ENCODE measurements around the gene NENF. TPM values are rescaled to one million over a fixed set of nuclear protein-coding genes. Genes with fewer than 3 reads are reported as not detected.
"Not testable (repeated sequence)": the region's sequence is repeated elsewhere in the genome, so short reads cannot be mapped to it uniquely, and the experiment has no call there.

NENF gene
- total RNA-seq, 2 experiments from 2014 or later, result 30.8 to 34.1 TPM

- peaks cover 11% of the 10 kb centered on the region for H3K4me1 Mint-ChIP-seq
- no peaks in the 10 kb centered on the region for H3K9me3 Mint-ChIP-seq (ENCODE audit: low read depth)
- no peak overlapping the region for H3K27ac Mint-ChIP-seq
- no peaks in the 10 kb centered on the region for H3K27me3 Mint-ChIP-seq
- DNase-seq, result no peak
- CTCF ChIA-PET, result interaction anchor here (0.9 to 3.6 kb wide), 3 partner anchors 8 to 308 kb away, joined by 3 to 31 read pairs (median 5); no protein-coding TSS in a partner anchor
- H3K36me3 Mint-ChIP-seq (ENCODE audit: low read depth), result no peaks in the 10 kb centered on the region
- intact Hi-C loops (cut with DNase I, micrococcal nuclease), result no loop called here
- no peak overlapping the region for H3K4me3 Mint-ChIP-seq
- no peak for ATAC-seq
- POLR2A ChIA-PET, result interaction anchor here (1.2 kb wide), 1 partner anchor 225 kb away, joined by 3 read pairs; no protein-coding TSS in a partner anchor
These were observed 41.0 kb downstream of the NENF start for GRCh38 chr1:212473729-212474128.

- no peak for ATAC-seq
- CTCF ChIA-PET, result interaction anchor here (0.7 to 3.6 kb wide), 5 partner anchors 10 to 306 kb away, joined by 3 to 31 read pairs (median 3); no protein-coding TSS in a partner anchor
These were observed 42.4 kb downstream of the NENF start for GRCh38 chr1:212475151-212475550.

GRCh38 chr1:212475831-212476230 is 43.1 kb downstream of the NENF start:
- ATAC-seq, result not testable (repeated sequence)

More at GRCh38 chr1:212475151-212475550, 42.4 kb downstream of the NENF start:
- Mint-ChIP-seq H3K27ac (no peak overlapping the region), H3K27me3 (peaks cover 2% of the 10 kb centered on the region), H3K9me3 (ENCODE audit: low read depth) (no peaks in the 10 kb centered on the region), H3K4me1 (peaks cover 11% of the 10 kb centered on the region), H3K4me3 (no peak overlapping the region), H3K36me3 (ENCODE audit: low read depth) (no peaks in the 10 kb centered on the region)
- no peak for DNase-seq
- intact Hi-C loops (cut with DNase I, micrococcal nuclease), result loop anchor here in 1 of 2 experiments (5.0 kb wide), 1 partner anchor 132 kb away; the partner anchor contains the start of gene ATF3
- POLR2A ChIA-PET, result no interaction called here

GRCh38 chr1:212477014-212477679 is 44.4 kb downstream of the NENF start:
- DNase-seq (peak; percentile 87), ATAC-seq (peak; percentile 93)
- no peak overlapping the region for H3K4me3 Mint-ChIP-seq
- no peaks in the 10 kb centered on the region for H3K36me3 Mint-ChIP-seq (ENCODE audit: low read depth)
- H3K27me3 Mint-ChIP-seq, result peaks cover 2% of the 10 kb centered on the region
- ChIA-PET CTCF (interaction anchor here (0.5 to 4.7 kb wide), 59 partner anchors 9 to 1491 kb away, joined by 3 to 87 read pairs (median 4); partner anchors contain the start of genes DTL and INTS7), POLR2A (interaction anchor here (0.6 to 1.2 kb wide), 4 partner anchors 90 to 329 kb away, joined by 3 to 4 read pairs (median 3); partner anchors contain the start of gene ATF3)
- H3K9me3 Mint-ChIP-seq (ENCODE audit: low read depth), result no peaks in the 10 kb centered on the region
- peaks cover 11% of the 10 kb centered on the region for H3K4me1 Mint-ChIP-seq
- intact Hi-C loops (cut with DNase I, micrococcal nuclease), result loop anchor here (1.0 to 5.0 kb wide), 9 partner anchors 90 to 518 kb away; partner anchors contain the start of genes ATF3 (in 2 of the 2) and BATF3 (in 1 of the 2)
- no peak overlapping the region for H3K27ac Mint-ChIP-seq

More at GRCh38 chr1:212475831-212476230, 43.1 kb downstream of the NENF start:
- H3K27me3 Mint-ChIP-seq; H3K27ac Mint-ChIP-seq; POLR2A ChIA-PET; DNase-seq; H3K4me3 Mint-ChIP-seq; H3K9me3 Mint-ChIP-seq (ENCODE audit: low read depth); H3K36me3 Mint-ChIP-seq (ENCODE audit: low read depth): not testable (repeated sequence)
- intact Hi-C loops (cut with DNase I, micrococcal nuclease), result loop anchor here (2.0 to 5.0 kb wide), 3 partner anchors 131 to 223 kb away; partner anchors contain the start of genes ATF3 (in 1 of the 2) and BATF3 (in 1 of the 2)
- H3K4me1 Mint-ChIP-seq, result peaks cover 11% of the 10 kb centered on the region
- CTCF ChIA-PET, result interaction anchor here (1.6 to 4.7 kb wide), 4 partner anchors 19 to 277 kb away, joined by 7 to 87 read pairs (median 19); no protein-coding TSS in a partner anchor

- ChIA-PET CTCF (interaction anchor here (0.5 to 4.7 kb wide), 54 partner anchors 10 to 1491 kb away, joined by 3 to 87 read pairs (median 4); partner anchors contain the start of genes ATF3, DTL and INTS7), POLR2A (interaction anchor here (0.6 to 1.2 kb wide), 5 partner anchors 89 to 328 kb away, joined by 3 to 4 read pairs (median 3); partner anchors contain the start of genes ATF3 and NSL1)
- Mint-ChIP-seq H3K9me3 (ENCODE audit: low read depth) (no peaks in the 10 kb centered on the region), H3K4me3 (no peak overlapping the region), H3K36me3 (ENCODE audit: low read depth) (no peaks in the 10 kb centered on the region), H3K4me1 (peaks cover 11% of the 10 kb centered on the region), H3K27me3 (peaks cover 2% of the 10 kb centered on the region), H3K27ac (no peak overlapping the region)
- peak; percentile 15 for ATAC-seq
- no peak for DNase-seq
- intact Hi-C loops (cut with DNase I, micrococcal nuclease), result loop anchor here (1.0 to 5.0 kb wide), 9 partner anchors 89 to 517 kb away; partner anchors contain the start of genes ATF3 (in 2 of the 2) and BATF3 (in 1 of the 2)
These were observed 45.2 kb downstream of the NENF start for GRCh38 chr1:212477680-212478466.

- H3K27me3 Mint-ChIP-seq, result peaks cover 2% of the 10 kb centered on the region
- H3K27ac Mint-ChIP-seq, result no peak overlapping the region
- ChIA-PET POLR2A (no interaction called here), CTCF (interaction anchor here (0.6 to 4.7 kb wide), 24 partner anchors 11 to 524 kb away, joined by 3 to 87 read pairs (median 6); partner anchors contain the start of gene ATF3)
- peaks cover 11% of the 10 kb centered on the region for H3K4me1 Mint-ChIP-seq
- H3K36me3 Mint-ChIP-seq (ENCODE audit: low read depth), result no peaks in the 10 kb centered on the region
- H3K4me3 Mint-ChIP-seq, result no peak overlapping the region
- DNase-seq (no peak), ATAC-seq (no peak)
- intact Hi-C loops (cut with DNase I, micrococcal nuclease), result loop anchor here in 1 of 2 experiments (5.0 kb wide), 1 partner anchor 129 kb away; the partner anchor contains the start of gene ATF3
- no peaks in the 10 kb centered on the region for H3K9me3 Mint-ChIP-seq (ENCODE audit: low read depth)
These were observed 45.8 kb downstream of the NENF start for GRCh38 chr1:212478467-212479025.

- Mint-ChIP-seq H3K4me1 (peaks cover 11% of the 10 kb centered on the region), H3K36me3 (ENCODE audit: low read depth) (no peaks in the 10 kb centered on the region), H3K9me3 (ENCODE audit: low read depth) (no peaks in the 10 kb centered on the region), H3K27me3 (peaks cover 2% of the 10 kb centered on the region), H3K27ac (no peak overlapping the region), H3K4me3 (no peak overlapping the region)
- POLR2A ChIA-PET, result no interaction called here
- ATAC-seq (no peak), DNase-seq (no peak)
- intact Hi-C loops (cut with DNase I, micrococcal nuclease), result loop anchor here in 1 of 2 experiments (5.0 kb wide), 1 partner anchor 128 kb away; the partner anchor contains the start of gene ATF3
- CTCF ChIA-PET, result interaction anchor here (0.6 to 4.7 kb wide), 9 partner anchors 9 to 271 kb away, joined by 3 to 87 read pairs (median 4); no protein-coding TSS in a partner anchor
These were observed 46.5 kb downstream of the NENF start for GRCh38 chr1:212479188-212479587.

- POLR2A ChIA-PET; H3K9me3 Mint-ChIP-seq (ENCODE audit: low read depth): not testable (repeated sequence)
These were observed 48.2 kb downstream of the NENF start for GRCh38 chr1:212480711-212481437.

GRCh38 chr1:212481438-212481767 is 48.7 kb downstream of the NENF start:
- CTCF ChIA-PET, result interaction anchor here (0.8 to 1.0 kb wide), 4 partner anchors 9 to 147 kb away, joined by 3 to 4 read pairs (median 4); no protein-coding TSS in a partner anchor
- POLR2A ChIA-PET, result no interaction called here
- ATAC-seq (no peak), DNase-seq (no peak)
- peaks cover 11% of the 10 kb centered on the region for H3K4me1 Mint-ChIP-seq
- H3K4me3 Mint-ChIP-seq, result no peak overlapping the region
- H3K36me3 Mint-ChIP-seq (ENCODE audit: low read depth), result no peaks in the 10 kb centered on the region
- intact Hi-C loops (cut with DNase I, micrococcal nuclease), result no loop called here
- H3K27me3 Mint-ChIP-seq, result peaks cover 2% of the 10 kb centered on the region
- H3K9me3 Mint-ChIP-seq (ENCODE audit: low read depth), result no peaks in the 10 kb centered on the region
- H3K27ac Mint-ChIP-seq, result no peak overlapping the region

More at GRCh38 chr1:212480711-212481437, 48.2 kb downstream of the NENF start:
- CTCF ChIA-PET, result interaction anchor here (0.8 to 4.7 kb wide), 6 partner anchors 9 to 188 kb away, joined by 3 to 87 read pairs (median 4); no protein-coding TSS in a partner anchor
- intact Hi-C loops (cut with DNase I, micrococcal nuclease); H3K4me3 Mint-ChIP-seq; H3K36me3 Mint-ChIP-seq (ENCODE audit: low read depth); H3K27ac Mint-ChIP-seq; H3K27me3 Mint-ChIP-seq; DNase-seq; ATAC-seq: not testable (repeated sequence)
- peaks cover 11% of the 10 kb centered on the region for H3K4me1 Mint-ChIP-seq

GRCh38 chr1:212482006-212482636 is 49.4 kb downstream of the NENF start:
- Mint-ChIP-seq H3K4me1 (peaks cover 11% of the 10 kb centered on the region), H3K36me3 (ENCODE audit: low read depth) (no peaks in the 10 kb centered on the region), H3K9me3 (ENCODE audit: low read depth) (no peaks in the 10 kb centered on the region), H3K4me3 (no peak overlapping the region), H3K27ac (no peak overlapping the region), H3K27me3 (peaks cover 2% of the 10 kb centered on the region)
- CTCF ChIA-PET, result interaction anchor here (0.8 to 1.0 kb wide), 5 partner anchors 8 to 147 kb away, joined by 3 to 4 read pairs (median 3); no protein-coding TSS in a partner anchor
- no peak for DNase-seq
- no peak for ATAC-seq
- POLR2A ChIA-PET, result no interaction called here
- intact Hi-C loops (cut with DNase I, micrococcal nuclease), result no loop called here
